ENCODE results near the gene FUT3.
"Not testable (repeated sequence)": the region's sequence is repeated elsewhere in the genome, so short reads cannot be mapped to it uniquely, and the experiment has no call there.

The FUT3 gene

DNA sequence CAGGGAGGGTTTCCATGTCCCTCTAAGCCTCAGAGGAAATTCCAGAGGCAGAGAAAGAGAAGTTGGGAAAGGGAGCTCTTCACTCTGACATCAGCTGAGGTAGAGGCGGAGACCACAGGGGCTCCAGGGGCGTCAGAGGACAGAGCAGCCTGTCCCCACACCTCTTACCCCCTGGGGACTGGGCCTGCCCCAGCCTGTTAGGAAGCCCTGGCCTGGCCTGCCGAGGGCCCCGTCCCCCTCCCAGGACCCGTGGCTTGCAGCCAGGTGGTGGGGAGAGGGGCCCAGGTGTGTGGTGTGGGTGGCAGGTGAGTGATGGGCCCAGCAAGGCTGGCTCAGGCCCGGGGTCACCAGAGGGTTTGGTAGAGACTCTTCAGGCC lies 9.5 kb downstream of the FUT3 start:
- peaks cover 21% of the 10 kb centered on the region for H3K27me3 ChIP-seq (replicated peaks; ENCODE audit: control insufficient read depth, insufficient read depth, low read length)
- not testable (repeated sequence) for H3K4me1 ChIP-seq (ENCODE audit: control insufficient read depth, insufficient read depth, low read length); H3K36me3 ChIP-seq (ENCODE audit: control insufficient read depth, insufficient read depth, low read length, severe bottlenecking); H3K9me3 ChIP-seq (ENCODE audit: control insufficient read depth, low read length); DNase-seq (ENCODE audit: low read depth); H3K9ac ChIP-seq (ENCODE audit: low read length); H3K4me3 ChIP-seq (ENCODE audit: low read length)

DNA sequence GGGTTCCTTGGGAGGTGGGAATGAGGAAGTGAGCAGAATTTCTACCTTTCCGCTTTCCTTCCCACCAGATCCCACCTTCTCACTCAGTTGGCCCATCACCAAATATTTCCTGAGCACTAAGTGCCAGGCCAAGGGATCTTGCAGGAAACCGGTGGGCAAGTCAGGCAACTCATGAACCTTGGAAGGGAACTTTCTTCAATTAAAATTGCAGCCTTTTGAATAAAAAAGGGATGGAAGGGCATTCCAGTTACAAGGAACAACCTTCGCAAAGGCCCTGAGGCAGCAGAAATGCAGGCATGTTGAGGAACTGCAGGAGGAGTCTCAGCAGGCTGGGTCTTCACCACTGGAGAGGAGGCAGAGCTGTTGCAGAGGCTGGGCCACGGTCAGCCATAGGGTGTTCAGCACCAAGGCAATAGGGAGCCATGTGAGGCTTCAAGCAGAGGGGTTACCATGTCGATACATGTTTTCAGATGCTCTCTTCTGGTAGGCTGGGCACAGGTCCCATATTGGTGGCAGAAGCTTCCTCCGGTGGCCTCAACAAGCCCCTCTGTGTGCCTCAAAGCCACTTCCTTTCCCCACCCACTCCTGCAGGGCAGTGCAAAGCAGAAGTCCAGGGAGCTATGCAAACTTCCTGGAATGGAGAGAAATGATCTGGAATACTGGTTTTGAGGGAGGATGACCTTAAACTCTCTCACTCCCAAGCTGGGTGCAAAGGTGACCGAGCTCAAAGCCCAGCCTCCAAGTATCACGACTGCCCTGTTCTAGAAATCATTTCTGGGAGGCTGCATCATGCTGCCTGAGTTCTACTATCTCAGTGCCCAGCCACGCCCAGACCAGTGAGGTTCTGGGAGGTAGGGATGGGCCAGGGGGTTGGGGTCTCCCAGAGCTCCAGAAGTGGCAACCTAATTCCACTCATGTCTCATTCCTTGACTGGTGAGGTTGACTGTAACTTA lies 11.9 kb downstream of the FUT3 start, which contains the start of gene FUT6:
TSS of gene FUT6 (minus strand) at position 638 of the 953 bp plus-strand sequence. CDS start 7,135 bp downstream, outside the sequence.
- Histone ChIP-seq H3K4me3 (ENCODE audit: low read length) (no peak within 1 kb of the TSS), H3K27me3 (replicated peaks; ENCODE audit: control insufficient read depth, insufficient read depth, low read length) (peaks cover 22% of the 10 kb centered on the region)

DNA sequence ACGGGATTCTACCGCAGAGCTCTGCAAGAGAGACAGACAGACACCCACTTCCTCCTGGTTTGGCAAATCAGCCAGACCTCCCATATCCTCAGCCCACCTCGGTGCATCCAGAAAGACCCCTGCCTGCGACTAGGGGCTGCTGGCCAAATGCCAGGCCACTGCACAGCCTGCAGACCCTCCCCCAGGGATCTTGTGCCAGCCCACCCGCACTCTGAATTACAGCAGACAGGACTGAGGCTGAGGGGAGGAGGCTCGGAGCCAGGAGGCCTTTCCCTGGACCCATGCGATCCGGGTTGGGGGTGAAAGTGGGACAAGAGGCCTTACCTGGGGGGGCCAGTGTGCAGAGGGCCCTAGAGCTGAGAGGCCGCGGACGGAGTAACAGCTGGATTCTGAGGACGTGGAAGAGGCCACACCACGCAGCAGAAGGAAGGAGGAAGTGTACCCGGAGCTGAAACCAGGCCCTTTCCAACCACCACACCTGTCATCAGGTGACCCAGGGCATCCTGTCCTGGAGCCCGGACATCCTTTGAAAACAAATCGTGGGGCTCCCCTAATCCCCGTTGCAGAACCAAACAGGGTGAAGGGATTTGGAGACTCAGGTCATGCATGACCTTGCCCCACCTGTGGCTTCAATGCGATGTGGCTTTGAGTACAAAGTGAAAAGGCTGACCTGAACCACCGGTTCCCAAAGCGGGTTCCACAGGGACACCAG lies 12.7 kb downstream of the FUT3 start:
- Histone ChIP-seq H3K4me1 (ENCODE audit: control insufficient read depth, insufficient read depth, low read length) (no peaks in the 10 kb centered on the region), H3K36me3 (ENCODE audit: control insufficient read depth, insufficient read depth, low read length, severe bottlenecking) (no peaks in the 10 kb centered on the region), H3K27me3 (replicated peaks; ENCODE audit: control insufficient read depth, insufficient read depth, low read length) (peaks cover 22% of the 10 kb centered on the region), H3K9ac (ENCODE audit: low read length) (no peak overlapping the region), H3K9me3 (ENCODE audit: control insufficient read depth, low read length) (no peaks in the 10 kb centered on the region), H3K4me3 (ENCODE audit: low read length) (no peak overlapping the region)
- DNase-seq (ENCODE audit: low read depth) = no peak

More for the DNA sequence above, 11.9 kb downstream of the FUT3 start, which contains the start of gene FUT6:
- DNase-seq (ENCODE audit: low read depth) = no peak
- H3K9me3 ChIP-seq (ENCODE audit: control insufficient read depth, low read length) = no peaks in the 10 kb centered on the region
- H3K4me1 ChIP-seq (ENCODE audit: control insufficient read depth, insufficient read depth, low read length) = no peaks in the 10 kb centered on the region
- no peak within 1 kb of the TSS for H3K9ac ChIP-seq (ENCODE audit: low read length)
- no peaks in the 10 kb centered on the region for H3K36me3 ChIP-seq (ENCODE audit: control insufficient read depth, insufficient read depth, low read length, severe bottlenecking)

DNA sequence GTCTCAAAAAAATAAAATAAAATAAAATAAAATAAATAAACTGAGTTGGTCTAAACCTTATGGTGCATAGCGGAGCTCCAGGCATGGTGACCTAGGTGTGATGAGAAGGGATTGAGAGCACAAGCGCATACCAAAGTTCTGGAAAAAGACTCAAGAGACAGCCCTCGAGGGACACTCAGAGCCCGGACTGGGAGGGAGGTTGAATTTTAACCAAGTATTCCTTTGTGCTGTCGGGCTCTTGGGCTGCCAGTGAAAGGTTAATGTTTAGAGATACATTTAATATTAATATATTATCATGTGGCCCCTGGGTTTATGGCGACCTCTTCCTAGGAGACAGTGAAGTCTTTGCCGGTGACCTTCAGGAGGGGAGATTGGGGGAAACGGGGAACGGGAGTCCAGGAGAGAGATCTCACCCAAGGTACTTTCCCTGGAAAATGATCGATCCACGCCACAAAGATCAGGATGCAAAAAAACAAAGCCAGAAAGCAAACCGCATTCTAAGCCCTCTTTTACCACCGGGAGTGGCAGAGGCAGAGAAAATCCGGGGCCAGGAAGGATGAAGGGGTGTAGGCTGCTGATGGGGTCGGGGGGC lies 13.4 kb downstream of the FUT3 start:
- peaks cover 21% of the 10 kb centered on the region for H3K27me3 ChIP-seq (replicated peaks; ENCODE audit: control insufficient read depth, insufficient read depth, low read length)
- no peak overlapping the region for H3K9ac ChIP-seq (ENCODE audit: low read length)
- no peak overlapping the region for H3K4me3 ChIP-seq (ENCODE audit: low read length)
- no peaks in the 10 kb centered on the region for H3K36me3 ChIP-seq (ENCODE audit: control insufficient read depth, insufficient read depth, low read length, severe bottlenecking)
- no peaks in the 10 kb centered on the region for H3K9me3 ChIP-seq (ENCODE audit: control insufficient read depth, low read length)
- DNase-seq (ENCODE audit: low read depth) = no peak
- H3K4me1 ChIP-seq (ENCODE audit: control insufficient read depth, insufficient read depth, low read length) = no peaks in the 10 kb centered on the region

DNA sequence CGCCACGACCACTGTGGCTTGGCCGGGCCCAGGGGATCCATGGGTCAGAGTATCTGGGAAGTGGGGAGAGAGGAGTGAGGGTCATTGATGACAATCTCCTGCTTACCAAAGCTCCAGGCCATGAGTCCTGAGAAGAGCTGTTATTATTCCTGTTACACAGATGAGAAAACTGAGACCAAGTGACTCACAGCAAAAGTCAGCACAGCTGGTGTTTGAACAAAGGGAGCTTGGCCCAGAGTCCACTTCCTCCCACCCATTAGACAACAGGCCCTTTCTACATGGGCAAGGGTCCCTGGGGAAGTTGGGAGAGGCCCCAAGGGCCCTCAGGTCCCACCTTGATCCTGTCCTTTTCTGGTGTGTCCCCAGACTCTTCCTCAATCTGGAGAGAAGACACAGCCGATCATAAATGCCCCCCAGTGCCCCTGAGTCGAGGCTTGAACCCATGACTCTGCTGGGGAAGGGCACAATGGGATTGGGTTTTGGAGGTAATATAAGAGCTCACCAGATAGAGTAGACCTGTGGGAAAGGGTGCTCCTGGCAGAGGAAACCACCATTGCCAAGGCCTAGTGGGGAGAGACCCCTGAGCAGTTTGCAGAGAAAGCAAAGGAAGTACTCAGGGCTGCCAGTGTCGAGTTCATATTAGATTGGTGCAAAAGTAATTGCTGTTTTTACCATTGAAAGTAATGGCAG lies 18.6 kb downstream of the FUT3 start:
- H3K36me3 ChIP-seq (ENCODE audit: control insufficient read depth, insufficient read depth, low read length, severe bottlenecking) = no peaks in the 10 kb centered on the region

DNA sequence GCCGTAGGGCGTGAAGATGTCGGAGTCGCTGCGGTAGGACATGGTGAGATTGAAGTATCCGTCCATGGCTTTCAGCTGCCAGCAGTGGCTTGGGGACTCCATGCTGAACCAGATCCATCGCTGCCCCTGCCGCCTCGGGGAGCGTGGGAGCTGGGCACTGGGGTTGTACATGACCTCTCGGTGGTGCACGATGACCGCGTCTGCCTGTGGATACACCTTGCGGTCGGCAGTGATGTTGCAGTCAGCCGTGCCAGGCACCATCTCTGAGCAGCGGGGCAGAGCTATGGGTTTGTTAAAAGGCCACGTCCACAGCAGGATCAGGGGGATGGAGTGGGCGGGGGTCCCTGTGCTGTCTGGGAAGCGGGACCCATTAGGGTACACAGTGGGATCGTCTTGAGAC lies 19.2 kb downstream of the FUT3 start:
- Histone ChIP-seq H3K9ac (ENCODE audit: low read length) (no peak overlapping the region), H3K4me3 (ENCODE audit: low read length) (no peak overlapping the region), H3K27me3 (replicated peaks; ENCODE audit: control insufficient read depth, insufficient read depth, low read length) (peaks cover 23% of the 10 kb centered on the region), H3K36me3 (ENCODE audit: control insufficient read depth, insufficient read depth, low read length, severe bottlenecking) (no peaks in the 10 kb centered on the region), H3K9me3 (ENCODE audit: control insufficient read depth, low read length) (no peaks in the 10 kb centered on the region), H3K4me1 (ENCODE audit: control insufficient read depth, insufficient read depth, low read length) (peaks cover 3% of the 10 kb centered on the region)
- no peak for DNase-seq (ENCODE audit: low read depth)

More for the DNA sequence above, 18.6 kb downstream of the FUT3 start:
- peaks cover 3% of the 10 kb centered on the region for H3K4me1 ChIP-seq (ENCODE audit: control insufficient read depth, insufficient read depth, low read length)
- no peak overlapping the region for H3K4me3 ChIP-seq (ENCODE audit: low read length)
- DNase-seq (ENCODE audit: low read depth) = no peak
- no peak overlapping the region for H3K9ac ChIP-seq (ENCODE audit: low read length)
- H3K9me3 ChIP-seq (ENCODE audit: control insufficient read depth, low read length) = no peaks in the 10 kb centered on the region
- peaks cover 21% of the 10 kb centered on the region for H3K27me3 ChIP-seq (replicated peaks; ENCODE audit: control insufficient read depth, insufficient read depth, low read length)

DNA sequence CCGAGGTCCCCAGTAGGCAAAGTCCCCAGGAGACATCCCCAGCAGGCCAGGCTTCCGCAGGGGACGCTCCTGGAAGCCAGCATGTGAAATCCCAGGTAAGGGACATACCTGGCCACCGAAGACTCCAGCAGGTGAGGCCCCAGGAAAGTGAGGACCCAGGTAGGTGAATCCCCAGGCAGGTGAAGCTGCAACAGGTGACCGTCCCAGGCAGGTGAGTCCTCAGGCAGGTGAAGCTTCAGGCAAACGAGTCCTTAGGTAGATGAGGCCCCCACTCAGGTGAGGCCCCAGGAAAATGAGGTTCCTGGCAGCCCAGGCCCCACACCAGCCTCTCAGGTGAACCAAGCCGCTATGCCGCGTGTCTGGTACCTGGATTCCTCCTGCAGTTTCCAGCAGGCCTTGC lies 20.1 kb downstream of the FUT3 start:
- Histone ChIP-seq H3K27me3 (replicated peaks; ENCODE audit: control insufficient read depth, insufficient read depth, low read length) (peaks cover 26% of the 10 kb centered on the region), H3K9me3 (ENCODE audit: control insufficient read depth, low read length) (no peaks in the 10 kb centered on the region), H3K4me1 (ENCODE audit: control insufficient read depth, insufficient read depth, low read length) (peaks cover 3% of the 10 kb centered on the region), H3K36me3 (ENCODE audit: control insufficient read depth, insufficient read depth, low read length, severe bottlenecking) (no peaks in the 10 kb centered on the region), H3K9ac (ENCODE audit: low read length) (no peak overlapping the region), H3K4me3 (ENCODE audit: low read length) (no peak overlapping the region)
- no peak for DNase-seq (ENCODE audit: low read depth)

DNA sequence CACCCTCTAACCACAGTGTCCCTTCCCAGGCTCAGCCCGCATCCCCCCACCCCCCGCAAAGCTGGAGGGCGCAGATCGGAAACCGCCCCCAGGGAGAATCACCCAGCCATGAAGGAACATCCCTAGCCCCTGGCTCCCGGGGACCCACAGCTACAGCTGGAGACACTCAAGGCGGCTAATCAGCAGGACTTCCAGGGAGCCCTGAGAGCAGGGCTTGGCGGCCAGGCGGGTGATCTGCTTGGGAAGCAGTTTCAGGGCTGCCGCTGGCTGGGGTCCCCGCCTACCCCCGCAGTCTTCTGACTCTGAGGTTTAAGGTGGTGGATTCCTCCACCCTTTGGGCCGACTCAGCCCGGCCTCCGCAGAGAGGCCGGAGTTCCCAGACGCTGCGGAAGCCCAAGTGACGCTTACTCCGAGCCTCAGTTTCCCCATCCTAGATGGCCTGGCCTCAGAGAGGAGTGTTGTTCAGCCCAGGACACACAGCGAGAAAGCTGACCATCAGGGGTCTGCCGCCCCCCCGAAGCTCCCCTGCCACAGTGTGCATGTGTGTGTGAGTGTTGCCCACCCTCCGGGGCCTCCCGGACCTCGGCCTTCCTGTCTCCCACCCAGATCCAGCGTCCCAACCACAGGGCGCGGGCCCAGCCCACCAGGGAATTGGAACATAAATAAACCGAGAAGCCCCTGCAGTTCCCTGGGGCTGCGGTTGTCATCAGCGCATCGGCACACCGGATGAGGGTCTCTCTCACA lies 21.5 kb downstream of the FUT3 start:
- H3K4me3 ChIP-seq (ENCODE audit: low read length) = no peak overlapping the region
- H3K4me1 ChIP-seq (ENCODE audit: control insufficient read depth, insufficient read depth, low read length) = peaks cover 3% of the 10 kb centered on the region
- no peak overlapping the region for H3K9ac ChIP-seq (ENCODE audit: low read length)
- no peaks in the 10 kb centered on the region for H3K9me3 ChIP-seq (ENCODE audit: control insufficient read depth, low read length)
- H3K27me3 ChIP-seq (replicated peaks; ENCODE audit: control insufficient read depth, insufficient read depth, low read length) = peaks cover 21% of the 10 kb centered on the region
- H3K36me3 ChIP-seq (ENCODE audit: control insufficient read depth, insufficient read depth, low read length, severe bottlenecking) = no peaks in the 10 kb centered on the region
- DNase-seq (ENCODE audit: low read depth) = no peak

DNA sequence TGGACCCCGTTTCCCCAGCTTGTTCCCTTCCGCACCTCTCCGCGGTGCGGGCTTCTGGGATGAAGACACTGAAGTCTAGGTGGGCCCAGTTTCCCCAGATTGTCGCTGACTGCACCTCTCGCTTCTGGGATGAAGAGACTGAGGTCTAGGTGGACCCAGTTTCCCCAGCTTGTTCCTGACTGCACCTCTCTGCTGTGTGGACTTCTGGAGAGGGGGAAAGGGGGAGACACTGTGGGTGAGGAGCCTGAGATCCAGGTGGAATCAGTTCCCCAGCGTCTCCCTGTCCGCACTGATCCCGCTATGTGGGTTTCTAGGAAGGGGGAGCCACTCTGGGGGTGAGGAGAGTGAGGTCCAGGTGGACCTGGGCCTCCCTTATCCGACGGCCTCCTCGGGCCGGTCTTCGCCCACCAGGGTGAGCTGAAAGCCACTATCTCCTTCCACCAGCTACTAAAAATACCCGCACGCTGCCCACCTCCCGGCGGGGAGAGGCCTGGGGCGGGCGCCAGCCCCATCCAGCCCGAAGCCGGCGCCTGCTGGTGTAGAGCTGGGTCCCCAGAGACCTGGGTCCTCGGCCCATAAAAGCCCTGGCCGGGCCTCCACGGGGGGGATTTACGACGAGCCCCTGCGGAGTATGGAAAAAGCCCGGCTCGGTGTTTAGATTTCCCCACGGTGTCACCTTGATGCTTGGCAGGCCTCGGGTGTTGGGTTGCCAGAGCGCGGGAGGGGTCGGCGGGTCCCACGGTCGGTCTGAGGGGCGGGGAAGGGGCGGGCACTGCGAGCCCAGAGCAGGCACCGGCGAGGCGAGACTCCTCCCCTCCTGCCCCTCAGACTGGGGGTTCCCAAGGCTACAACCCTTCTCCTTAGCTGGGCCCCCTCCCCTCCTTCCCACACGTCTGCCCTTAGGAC lies 22.3 kb downstream of the FUT3 start:
- H3K36me3 ChIP-seq (ENCODE audit: control insufficient read depth, insufficient read depth, low read length, severe bottlenecking) = no peaks in the 10 kb centered on the region
- H3K4me1 ChIP-seq (ENCODE audit: control insufficient read depth, insufficient read depth, low read length) = peaks cover 3% of the 10 kb centered on the region
- peak; percentile 20 for DNase-seq (ENCODE audit: low read depth)

More for the DNA sequence above, 22.3 kb downstream of the FUT3 start:
- peaks cover 20% of the 10 kb centered on the region for H3K27me3 ChIP-seq (replicated peaks; ENCODE audit: control insufficient read depth, insufficient read depth, low read length)
- H3K9me3 ChIP-seq (ENCODE audit: control insufficient read depth, low read length) = no peaks in the 10 kb centered on the region
- peak overlapping the region; percentile 80 for H3K9ac ChIP-seq (ENCODE audit: low read length)
- peak overlapping the region; percentile 77 for H3K4me3 ChIP-seq (ENCODE audit: low read length)

Data from adipocyte (in vitro differentiated cells).